CD4-positive, alpha-beta T cell (primary cell): ENCODE measurements around the gene GJA10. TPM values are rescaled to one million over a fixed set of nuclear protein-coding genes. Genes with fewer than 3 reads are reported as not detected.

Experiments
- ATAC-seq: fragments of 200-7000 bp; cut with Tn5 transposase; one replicate; pipeline ENCODE4 v1.10.0; 2022; ENCODE audit warnings: mild to moderate bottlenecking; ENCODE audit not compliant: poor library complexity
- CTCF ChIA-PET: fragments of 350-600 bp; sonication (Branson Sonifier 250); formaldehyde crosslinking; loops from one replicate; lab custom pipeline; 2021; ENCODE audit warnings: antibody characterized with exemption, inconsistent platforms; lab: Charles Lee
- POLR2A ChIA-PET: fragments of 350-600 bp; sonication (Branson Sonifier 250); formaldehyde crosslinking; loops from one replicate; lab custom pipeline; 2021; ENCODE audit warnings: antibody characterized with exemption, inconsistent platforms; lab: Charles Lee
- DNase-seq, 14 experiments: peaks; one replicate each; pipeline ENCODE4 v3.0.0-alpha.2; 2013 to 2020; ENCODE audit warnings: mixed read lengths in 2 of 14
- H3K27ac ChIP-seq, 2 donors: one replicate each; pipeline versions ENCODE4 v1.5.1 to v1.7.0; 2013; ENCODE audit warnings: low read length in 2 of 2, low read depth in 1 of 2, mild to moderate bottlenecking in 1 of 2
- H3K27me3 ChIP-seq, 2 experiments: 1 replicate in 1 of 2; 2 replicates in 1 of 2; pipeline versions ENCODE4 v1.6.1 to v1.7.0; 2013; ENCODE audit warnings: low read length in 2 of 2, control low read depth in 1 of 2, mild to moderate bottlenecking in 1 of 2, moderate library complexity in 1 of 2; ENCODE audit not compliant: insufficient read depth in 2 of 2, control insufficient read depth in 1 of 2
- H3K36me3 ChIP-seq: one replicate; pipeline ENCODE4 v1.6.1; 2013; ENCODE audit warnings: low read length, control low read depth; ENCODE audit not compliant: insufficient read depth
- H3K4me1 ChIP-seq: one replicate; pipeline ENCODE4 v1.6.1; 2013; ENCODE audit warnings: low read length, control low read depth; ENCODE audit not compliant: insufficient read depth
- H3K4me3 ChIP-seq: one replicate; pipeline ENCODE4 v1.5.1; 2013; ENCODE audit warnings: mild to moderate bottlenecking, low read length, moderate library complexity
- H3K9me3 ChIP-seq, 2 experiments: 1 replicate in 1 of 2; 2 replicates in 1 of 2; pipeline versions ENCODE4 v1.6.1 to v1.7.0; 2013; ENCODE audit warnings: low read length in 2 of 2, mild to moderate bottlenecking in 2 of 2, control low read depth in 1 of 2, moderate library complexity in 1 of 2; ENCODE audit not compliant: control insufficient read depth in 1 of 2, insufficient read depth in 1 of 2
- H3K27ac Mint-ChIP-seq: one replicate; pipeline ENCODE4 v1.8.0; 2020; ENCODE audit warnings: mixed read lengths
- H3K27me3 Mint-ChIP-seq: one replicate; pipeline ENCODE4 v1.8.0; 2021; ENCODE audit warnings: mixed read lengths
- H3K36me3 Mint-ChIP-seq: one replicate; pipeline ENCODE4 v1.8.0; 2021; ENCODE audit warnings: low read depth, mixed read lengths
- H3K4me1 Mint-ChIP-seq: one replicate; pipeline ENCODE4 v1.8.0; 2021; ENCODE audit warnings: low read depth, mixed read lengths
- H3K4me3 Mint-ChIP-seq: one replicate; pipeline ENCODE4 v1.8.0; 2020; ENCODE audit warnings: mild to moderate bottlenecking, mixed read lengths
- H3K9me3 Mint-ChIP-seq: one replicate; pipeline ENCODE4 v1.8.0; 2020; ENCODE audit warnings: mixed read lengths
- intact Hi-C, 2 experiments: fragments of 100-400 bp; cut with DNase I in 1 of 2; cut with micrococcal nuclease in 1 of 2; formaldehyde crosslinking; loops; one replicate each; pipeline versions ENCODE4 v1.15.1 to v1.9.0; 2023 to 2025; cut with DNase I, micrococcal nuclease
- total RNA-seq, 174 experiments: library from RNA in 2 of 174; stranded (reverse) in 2 of 174; gene quantifications; one replicate each; pipeline ENCODE4 v1.2.3 and lab custom pipeline; 2021 to 2026
- TF ChIP-seq, protein P1 (sequence below): fragments of 200-600 bp; IDR thresholded peaks from one replicate; pipeline ENCODE4 v1.8.0; 2022; ENCODE audit warnings: antibody characterized with exemption, mild to moderate bottlenecking

GJA10 gene
- total RNA-seq, 2 experiments from 2014 or later, result not detected

GRCh38 chr6:89941031-89941762 lies 46.9 kb downstream of the GJA10 start:
- no peaks in the 10 kb centered on the region for H3K27me3 Mint-ChIP-seq
- H3K27ac Mint-ChIP-seq, result peak overlapping the region; percentile 67
- Histone ChIP-seq H3K36me3 (peaks cover 19% of the 10 kb centered on the region), H3K27me3 (no peaks in the 10 kb centered on the region), H3K27ac (no peak overlapping the region), H3K4me1 (peaks cover 8% of the 10 kb centered on the region), H3K9me3 (no peaks in the 10 kb centered on the region), H3K4me3 (no peak overlapping the region)
- H3K9me3 Mint-ChIP-seq, result no peaks in the 10 kb centered on the region
- ChIA-PET POLR2A (interaction anchor here (0.6 to 1.8 kb wide), 17 partner anchors 11 to 539 kb away, joined by 3 to 20 read pairs (median 4); partner anchors contain the start of gene CASP8AP2), CTCF (interaction anchor here (0.5 to 2.6 kb wide), 25 partner anchors 11 to 537 kb away, joined by 3 to 37 read pairs (median 5); no protein-coding TSS in a partner anchor)
- no peak overlapping the region for H3K4me3 Mint-ChIP-seq
- H3K4me1 Mint-ChIP-seq, result peaks cover 48% of the 10 kb centered on the region
- intact Hi-C loops, result loop anchor here (1.0 to 5.0 kb wide), 6 partner anchors 29 to 356 kb away; partner anchors contain the start of gene BACH2 (in 1 of the 2)
- peaks cover 77% of the 10 kb centered on the region for H3K36me3 Mint-ChIP-seq
- TF ChIP-seq, protein P1, sequence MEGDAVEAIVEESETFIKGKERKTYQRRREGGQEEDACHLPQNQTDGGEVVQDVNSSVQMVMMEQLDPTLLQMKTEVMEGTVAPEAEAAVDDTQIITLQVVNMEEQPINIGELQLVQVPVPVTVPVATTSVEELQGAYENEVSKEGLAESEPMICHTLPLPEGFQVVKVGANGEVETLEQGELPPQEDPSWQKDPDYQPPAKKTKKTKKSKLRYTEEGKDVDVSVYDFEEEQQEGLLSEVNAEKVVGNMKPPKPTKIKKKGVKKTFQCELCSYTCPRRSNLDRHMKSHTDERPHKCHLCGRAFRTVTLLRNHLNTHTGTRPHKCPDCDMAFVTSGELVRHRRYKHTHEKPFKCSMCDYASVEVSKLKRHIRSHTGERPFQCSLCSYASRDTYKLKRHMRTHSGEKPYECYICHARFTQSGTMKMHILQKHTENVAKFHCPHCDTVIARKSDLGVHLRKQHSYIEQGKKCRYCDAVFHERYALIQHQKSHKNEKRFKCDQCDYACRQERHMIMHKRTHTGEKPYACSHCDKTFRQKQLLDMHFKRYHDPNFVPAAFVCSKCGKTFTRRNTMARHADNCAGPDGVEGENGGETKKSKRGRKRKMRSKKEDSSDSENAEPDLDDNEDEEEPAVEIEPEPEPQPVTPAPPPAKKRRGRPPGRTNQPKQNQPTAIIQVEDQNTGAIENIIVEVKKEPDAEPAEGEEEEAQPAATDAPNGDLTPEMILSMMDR, result no peak
- ATAC-seq (peak; percentile 7), DNase-seq (no peak)

GRCh38 chr6:89941763-89942497 lies 47.7 kb downstream of the GJA10 start:
- H3K36me3 ChIP-seq, result peaks cover 13% of the 10 kb centered on the region
- H3K36me3 Mint-ChIP-seq, result peaks cover 77% of the 10 kb centered on the region
- peaks cover 48% of the 10 kb centered on the region for H3K4me1 Mint-ChIP-seq
- no peak for ATAC-seq
- H3K27me3 Mint-ChIP-seq, result no peaks in the 10 kb centered on the region
- TF ChIP-seq, protein P1, result no peak
- ChIA-PET POLR2A (interaction anchor here (0.6 to 1.7 kb wide), 2 partner anchors 207 to 531 kb away, joined by 3 to 9 read pairs; no protein-coding TSS in a partner anchor), CTCF (interaction anchor here (1.7 to 2.6 kb wide), 2 partner anchors 270 to 536 kb away, joined by 5 to 37 read pairs; no protein-coding TSS in a partner anchor)
- intact Hi-C loops, result loop anchor here (1.0 to 5.0 kb wide), 7 partner anchors 28 to 451 kb away; partner anchors contain the start of gene BACH2 (in 1 of the 2)
- H3K9me3 ChIP-seq, result no peaks in the 10 kb centered on the region
- no peak for DNase-seq
- no peaks in the 10 kb centered on the region for H3K27me3 ChIP-seq
- H3K4me3 ChIP-seq, result no peak overlapping the region
- peaks cover 8% of the 10 kb centered on the region for H3K4me1 ChIP-seq
- peak overlapping the region; percentile 67 for H3K27ac Mint-ChIP-seq
- H3K27ac ChIP-seq, result no peak overlapping the region
- H3K9me3 Mint-ChIP-seq, result no peaks in the 10 kb centered on the region
- H3K4me3 Mint-ChIP-seq, result no peak overlapping the region

- POLR2A ChIA-PET, result interaction anchor here (0.8 kb wide), 1 partner anchor 246 kb away, joined by 4 read pairs; no protein-coding TSS in a partner anchor
- Mint-ChIP-seq H3K4me1 (peaks cover 52% of the 10 kb centered on the region), H3K27me3 (no peaks in the 10 kb centered on the region), H3K36me3 (peaks cover 76% of the 10 kb centered on the region), H3K27ac (peak overlapping the region; percentile 67), H3K4me3 (no peak overlapping the region), H3K9me3 (no peaks in the 10 kb centered on the region)
- Histone ChIP-seq H3K27ac (no peak overlapping the region), H3K4me1 (peaks cover 8% of the 10 kb centered on the region), H3K27me3 (no peaks in the 10 kb centered on the region), H3K4me3 (no peak overlapping the region), H3K36me3 (peaks cover 9% of the 10 kb centered on the region), H3K9me3 (no peaks in the 10 kb centered on the region)
- no peak for ATAC-seq
- CTCF ChIA-PET, result interaction anchor here (0.8 to 1.8 kb wide), 2 partner anchors 176 to 537 kb away, joined by 3 to 5 read pairs; no protein-coding TSS in a partner anchor
- TF ChIP-seq, protein P1, result no peak
- intact Hi-C loops, result loop anchor here (2.0 to 5.0 kb wide), 5 partner anchors 120 to 450 kb away; partner anchors contain the start of gene BACH2 (in 1 of the 2)
- no peak for DNase-seq
Measured at GRCh38 chr6:89942601-89943000, 48.3 kb downstream of the GJA10 start.
